CD4-positive, alpha-beta memory T cell (primary cell): Measurements from ENCODE around the gene TSKS. TPM values are rescaled to one million over a fixed set of nuclear protein-coding genes. Genes with fewer than 3 reads are reported as not detected.

ENCODE experiments used
- CTCF ChIA-PET: fragments of 350-600 bp; sonication (Branson Sonifier 250); formaldehyde crosslinking; loops from one replicate; lab custom pipeline; 2021; ENCODE audit warnings: inconsistent platforms; ENCODE audit not compliant: partially characterized antibody; lab: Charles Lee
- POLR2A ChIA-PET: fragments of 350-600 bp; sonication (Branson Sonifier 250); formaldehyde crosslinking; loops from one replicate; lab custom pipeline; 2021; ENCODE audit not compliant: partially characterized antibody; lab: Charles Lee
- DNase-seq, 5 donors: peaks; one replicate each; pipeline versions ENCODE4 v3.0.0 to v3.0.0-alpha.2; 2020 to 2022; ENCODE audit warnings: mixed read lengths in 1 of 5
- H3K27ac ChIP-seq: one replicate; pipeline ENCODE4 v1.7.0; 2013; ENCODE audit warnings: low read depth, low read length
- H3K27me3 ChIP-seq: 2 replicates; pipeline ENCODE4 v1.7.0; 2013; ENCODE audit warnings: mild to moderate bottlenecking, low read length, moderate library complexity; ENCODE audit not compliant: insufficient read depth
- H3K36me3 ChIP-seq: 2 replicates; pipeline ENCODE4 v1.7.0; 2013; ENCODE audit warnings: mild to moderate bottlenecking, low read length, moderate library complexity; ENCODE audit not compliant: insufficient read depth
- H3K4me1 ChIP-seq: 2 replicates; pipeline ENCODE4 v1.7.0; 2013; ENCODE audit warnings: mild to moderate bottlenecking, low read length, moderate library complexity; ENCODE audit not compliant: insufficient read depth
- H3K4me3 ChIP-seq, 2 donors: one replicate each; pipeline ENCODE4 v1.7.0; 2013; ENCODE audit warnings: low read length in 2 of 2, mild to moderate bottlenecking in 1 of 2
- H3K9me3 ChIP-seq, 2 donors: one replicate each; pipeline ENCODE4 v1.7.0; 2013; ENCODE audit warnings: low read length in 2 of 2, control low read depth in 1 of 2; ENCODE audit not compliant: control insufficient read depth in 1 of 2
- H3K27ac Mint-ChIP-seq, 7 donors: one replicate each; pipeline ENCODE4 v1.8.0; 2020 to 2021; ENCODE audit warnings: mixed read lengths in 7 of 7, mild to moderate bottlenecking in 6 of 7, inconsistent platforms in 3 of 7, moderate library complexity in 3 of 7
- H3K27me3 Mint-ChIP-seq, 2 donors: one replicate each; pipeline ENCODE4 v1.8.0; 2020 to 2021; ENCODE audit warnings: mixed read lengths in 2 of 2
- H3K36me3 Mint-ChIP-seq, 2 donors: one replicate each; pipeline ENCODE4 v1.8.0; 2020 to 2021; ENCODE audit warnings: mixed read lengths in 2 of 2, inconsistent platforms in 1 of 2, mild to moderate bottlenecking in 1 of 2
- H3K4me1 Mint-ChIP-seq, 4 donors: one replicate each; pipeline ENCODE4 v1.8.0; 2020 to 2021; ENCODE audit warnings: mixed read lengths in 4 of 4, mild to moderate bottlenecking in 1 of 4
- H3K4me3 Mint-ChIP-seq, 8 donors: one replicate each; pipeline ENCODE4 v1.8.0; 2020 to 2021; ENCODE audit warnings: mixed read lengths in 8 of 8, mild to moderate bottlenecking in 7 of 8, moderate library complexity in 6 of 8, inconsistent platforms in 3 of 8
- H3K9me3 Mint-ChIP-seq, 8 donors: one replicate each; pipeline ENCODE4 v1.8.0; 2020 to 2021; ENCODE audit warnings: mixed read lengths in 8 of 8, mild to moderate bottlenecking in 5 of 8, inconsistent platforms in 3 of 8, moderate library complexity in 1 of 8
- intact Hi-C: fragments of 100-400 bp; cut with micrococcal nuclease; formaldehyde crosslinking; loops from one replicate; pipeline ENCODE4 v1.15.1; 2023
- polyA plus RNA-seq, 2 donors: library from polyadenylated mRNA; unstranded; fragments of 300-500 nt; fragmentation: Illumina TruSeq; gene quantifications; one replicate each; pipeline ENCODE4 v1.2.3, GENCODE V29; 2021
- total RNA-seq, 2 experiments: library from RNA; stranded (reverse); gene quantifications; one replicate each; pipeline ENCODE4 v1.2.3, GENCODE V29; 2021

TSKS gene
- total RNA-seq: 1 to 10 TPM in 1 of 2 experiments, under 1 TPM in 1; 0.90 to 1.1 TPM
- polyA plus RNA-seq: under 1 TPM; 0.16 to 0.56 TPM

GRCh38 chr19:49763230-49763629, at the start of gene TSKS:
Gene TSKS (minus strand): TSS chr19:49763306. CDS start chr19:49763247, 59 bp downstream.
- peak within 1 kb of the TSS in 3 of 8 donors; percentile 11 to 45 (median 23) for H3K4me3 Mint-ChIP-seq

GRCh38 chr19:49812452-49812996, 49.4 kb upstream of the TSKS start:
- peak overlapping the region; percentile 94 to 98 for H3K4me3 ChIP-seq
- H3K36me3 Mint-ChIP-seq: peaks cover 0 to 13% of the 10 kb centered on the region in 2 donors
- intact Hi-C loops: no loop called here
- H3K27me3 Mint-ChIP-seq: no peaks in the 10 kb centered on the region
- DNase-seq: no peak
- no peaks in the 10 kb centered on the region for H3K36me3 ChIP-seq
- ChIA-PET CTCF (interaction anchor here (1.0 kb wide), 1 partner anchor 172 kb away, joined by 4 read pairs; the partner anchor contains the start of gene RRAS), POLR2A (interaction anchor here (0.7 to 3.6 kb wide), 10 partner anchors 16 to 940 kb away, joined by 3 to 53 read pairs (median 12); partner anchors contain the start of genes AKT1S1, AP2A1, NUP62 and PNKP)
- peaks cover 40% of the 10 kb centered on the region for H3K4me1 ChIP-seq
- H3K4me3 Mint-ChIP-seq: peak overlapping the region; percentile 90 to 99 (median 96)
- no peaks in the 10 kb centered on the region for H3K27me3 ChIP-seq
- peaks cover 0 to 4% (median 0%) of the 10 kb centered on the region in 8 donors for H3K9me3 Mint-ChIP-seq
- peak overlapping the region; percentile 98 for H3K27ac ChIP-seq
- no peaks in the 10 kb centered on the region for H3K9me3 ChIP-seq
- peak overlapping the region; percentile 99 to 100 (median 100) for H3K27ac Mint-ChIP-seq
- peaks cover 20 to 56% (median 40%) of the 10 kb centered on the region in 4 donors for H3K4me1 Mint-ChIP-seq

More at GRCh38 chr19:49763230-49763629, at the start of gene TSKS:
- H3K9me3 ChIP-seq: no peaks in the 10 kb centered on the region
- peaks cover 0 to 2% of the 10 kb centered on the region in 2 donors for H3K27me3 Mint-ChIP-seq
- H3K27ac Mint-ChIP-seq: peak within 1 kb of the TSS in 2 of 7 donors; percentile 36 to 86
- peaks cover 18% of the 10 kb centered on the region for H3K4me1 ChIP-seq
- no peak for DNase-seq
- ChIA-PET CTCF (no interaction called here), POLR2A (no interaction called here)
- peaks cover 15 to 24% (median 20%) of the 10 kb centered on the region in 4 donors for H3K4me1 Mint-ChIP-seq
- intact Hi-C loops: no loop called here
- H3K27ac ChIP-seq: no peak within 1 kb of the TSS
- H3K36me3 Mint-ChIP-seq: peaks cover 0 to 11% of the 10 kb centered on the region in 2 donors
- no peak within 1 kb of the TSS for H3K4me3 ChIP-seq
- H3K27me3 ChIP-seq: no peaks in the 10 kb centered on the region
- H3K36me3 ChIP-seq: no peaks in the 10 kb centered on the region
- peaks cover 0 to under 1% (median 0%) of the 10 kb centered on the region in 8 donors for H3K9me3 Mint-ChIP-seq

- intact Hi-C loops: no loop called here
- H3K4me3 Mint-ChIP-seq: peak overlapping the region in 4 of 8 donors; percentile 32 to 90 (median 54)
- peaks cover 31% of the 10 kb centered on the region for H3K4me1 ChIP-seq
These were observed 48.2 kb upstream of the TSKS start for GRCh38 chr19:49811328-49811727.

GRCh38 chr19:49809941-49810389, 46.9 kb upstream of the TSKS start:
- H3K4me1 ChIP-seq: peaks cover 31% of the 10 kb centered on the region
- ChIA-PET POLR2A (interaction anchor here (0.7 to 3.2 kb wide), 11 partner anchors 9 to 146 kb away, joined by 3 to 19 read pairs (median 4); partner anchors contain the start of genes AKT1S1, AP2A1, ATF5 and MED25), CTCF (interaction anchor here (1.1 to 1.8 kb wide), 3 partner anchors 24 to 129 kb away, joined by 3 to 7 read pairs (median 3); no protein-coding TSS in a partner anchor)
- no peaks in the 10 kb centered on the region for H3K9me3 ChIP-seq
- DNase-seq: no peak
- peak overlapping the region; percentile 71 for H3K27ac ChIP-seq
- H3K27me3 Mint-ChIP-seq: no peaks in the 10 kb centered on the region
- peak overlapping the region; percentile 44 to 68 for H3K4me3 ChIP-seq
- H3K36me3 ChIP-seq: no peaks in the 10 kb centered on the region
- no peaks in the 10 kb centered on the region for H3K9me3 Mint-ChIP-seq
- H3K4me3 Mint-ChIP-seq: peak overlapping the region; percentile 72 to 92 (median 88)
- H3K27ac Mint-ChIP-seq: peak overlapping the region; percentile 50 to 93 (median 90)
- peaks cover 5 to 14% of the 10 kb centered on the region in 2 donors for H3K36me3 Mint-ChIP-seq
- peaks cover 16 to 50% (median 35%) of the 10 kb centered on the region in 4 donors for H3K4me1 Mint-ChIP-seq
- intact Hi-C loops: loop anchor here (1.0 kb wide), 1 partner anchor 44 kb away; no protein-coding TSS in a partner anchor
- H3K27me3 ChIP-seq: no peaks in the 10 kb centered on the region

More at GRCh38 chr19:49811328-49811727, 48.2 kb upstream of the TSKS start:
- Mint-ChIP-seq H3K27me3 (no peaks in the 10 kb centered on the region), H3K36me3 (peaks cover 2 to 10% of the 10 kb centered on the region in 2 donors), H3K27ac (peak overlapping the region in 4 of 7 donors; percentile 24 to 75 (median 50)), H3K9me3 (no peaks in the 10 kb centered on the region), H3K4me1 (peaks cover 16 to 50% (median 35%) of the 10 kb centered on the region in 4 donors)
- H3K36me3 ChIP-seq: no peaks in the 10 kb centered on the region
- ChIA-PET POLR2A (interaction anchor here (1.2 to 3.6 kb wide), 4 partner anchors 39 to 94 kb away, joined by 5 to 37 read pairs (median 22); partner anchors contain the start of genes AKT1S1, AP2A1, PTOV1 and TBC1D17), CTCF (interaction anchor here (1.8 kb wide), 1 partner anchor 94 kb away, joined by 7 read pairs; no protein-coding TSS in a partner anchor)
- DNase-seq: no peak
- no peaks in the 10 kb centered on the region for H3K9me3 ChIP-seq
- H3K27ac ChIP-seq: no peak overlapping the region
- H3K27me3 ChIP-seq: no peaks in the 10 kb centered on the region
- H3K4me3 ChIP-seq: no peak overlapping the region

- H3K4me1 ChIP-seq: peaks cover 31% of the 10 kb centered on the region
- peak overlapping the region; percentile 71 for H3K27ac ChIP-seq
- no peaks in the 10 kb centered on the region for H3K27me3 Mint-ChIP-seq
- no peaks in the 10 kb centered on the region for H3K9me3 Mint-ChIP-seq
- H3K27me3 ChIP-seq: no peaks in the 10 kb centered on the region
- ChIA-PET POLR2A (interaction anchor here (0.7 to 3.2 kb wide), 9 partner anchors 9 to 145 kb away, joined by 3 to 19 read pairs (median 4); partner anchors contain the start of genes AKT1S1, AP2A1, ATF5 and MED25), CTCF (interaction anchor here (1.1 to 1.8 kb wide), 3 partner anchors 23 to 128 kb away, joined by 3 to 7 read pairs (median 3); no protein-coding TSS in a partner anchor)
- peak overlapping the region; percentile 86 to 98 (median 90) for H3K4me3 Mint-ChIP-seq
- no peaks in the 10 kb centered on the region for H3K9me3 ChIP-seq
- peak overlapping the region; percentile 44 to 68 for H3K4me3 ChIP-seq
- peaks cover 5 to 17% of the 10 kb centered on the region in 2 donors for H3K36me3 Mint-ChIP-seq
- intact Hi-C loops: loop anchor here (1.0 kb wide), 1 partner anchor 43 kb away; no protein-coding TSS in a partner anchor
- peak in 3 of 5 donors; percentile 52 to 71 (median 55) for DNase-seq
- no peaks in the 10 kb centered on the region for H3K36me3 ChIP-seq
- H3K27ac Mint-ChIP-seq: peak overlapping the region; percentile 91 to 97 (median 94)
- H3K4me1 Mint-ChIP-seq: peaks cover 16 to 45% (median 32%) of the 10 kb centered on the region in 4 donors
These were observed 46.2 kb upstream of the TSKS start for GRCh38 chr19:49809160-49809940.

GRCh38 chr19:49808711-49809159, 45.6 kb upstream of the TSKS start:
- DNase-seq: peak; percentile 79 to 94 (median 85)
- Mint-ChIP-seq H3K4me3 (peak overlapping the region; percentile 86 to 98 (median 90)), H3K27me3 (no peaks in the 10 kb centered on the region), H3K36me3 (peaks cover 6 to 17% of the 10 kb centered on the region in 2 donors), H3K4me1 (peaks cover 15 to 39% (median 27%) of the 10 kb centered on the region in 4 donors), H3K27ac (peak overlapping the region; percentile 91 to 97 (median 94)), H3K9me3 (no peaks in the 10 kb centered on the region)
- no peaks in the 10 kb centered on the region for H3K27me3 ChIP-seq
- CTCF ChIA-PET: no interaction called here
- POLR2A ChIA-PET: interaction anchor here (1.8 to 3.2 kb wide), 5 partner anchors 10 to 145 kb away, joined by 4 to 19 read pairs (median 12); partner anchors contain the start of genes AKT1S1, MED25, PTOV1 and TBC1D17
- no peaks in the 10 kb centered on the region for H3K9me3 ChIP-seq
- H3K4me1 ChIP-seq: peaks cover 27% of the 10 kb centered on the region
- H3K4me3 ChIP-seq: peak overlapping the region; percentile 36 to 68
- peak overlapping the region; percentile 71 for H3K27ac ChIP-seq
- H3K36me3 ChIP-seq: no peaks in the 10 kb centered on the region
- intact Hi-C loops: loop anchor here (1.0 kb wide), 1 partner anchor 42 kb away; no protein-coding TSS in a partner anchor
